T-helper 9 cell (primary cell): ENCODE data around the gene SIGLECL1.
"Not testable (repeated sequence)": the region's sequence is repeated elsewhere in the genome, so short reads cannot be mapped to it uniquely, and the experiment has no call there.

Experiments used
- DNase-seq: peaks from one replicate; pipeline ENCODE4 v3.0.0-alpha.2; 2020
- total RNA-seq, 2 donors: gene quantifications; one replicate each; lab custom pipeline; 2026; lab: John Stamatoyannopoulos, UW

The SIGLECL1 gene
- 0 to 0.07 reads per million in 2 donors for total RNA-seq

DNA sequence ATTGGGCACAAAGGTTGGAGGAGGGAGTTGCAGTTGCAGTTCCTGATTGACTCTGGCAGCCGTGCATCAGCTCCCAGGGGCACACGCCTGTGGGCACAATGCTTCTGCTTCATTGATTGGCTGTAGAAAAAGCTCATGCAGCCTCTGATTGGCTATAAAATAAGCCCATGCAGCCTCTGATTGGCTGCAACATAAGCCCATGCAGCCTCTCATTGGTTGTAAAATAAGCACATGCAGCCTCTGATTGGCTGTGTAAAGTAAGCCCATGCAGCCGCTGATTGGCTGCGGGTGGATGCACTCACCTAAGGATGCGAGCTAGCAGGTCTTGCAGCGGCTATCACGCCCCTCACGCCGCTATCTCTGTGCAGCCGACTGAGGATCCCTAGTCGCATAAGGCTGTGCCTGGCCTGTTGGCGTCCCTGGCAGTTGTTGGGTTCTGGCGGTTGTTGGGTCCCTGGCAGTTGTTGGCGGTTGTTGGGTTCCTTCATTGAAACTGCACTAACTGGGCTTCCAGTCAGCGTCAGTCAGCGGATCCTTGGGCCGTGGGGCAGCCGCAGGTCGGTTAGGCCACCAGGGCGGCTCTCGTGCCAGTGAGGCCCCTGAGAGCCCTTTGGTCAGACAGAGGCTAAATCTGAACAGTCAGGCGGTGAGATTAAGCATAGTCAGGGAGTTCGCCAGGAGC is at the start of gene SIGLECL1:
TSS of gene SIGLECL1 (plus strand) at position 295 of the 682 bp plus-strand sequence. CDS start 12,993 bp downstream, outside the sequence.
- DNase-seq: no peak

GRCh38 chr19:51201712-51202111 is 49.2 kb upstream of the SIGLECL1 start:
- DNase-seq: no peak

DNA sequence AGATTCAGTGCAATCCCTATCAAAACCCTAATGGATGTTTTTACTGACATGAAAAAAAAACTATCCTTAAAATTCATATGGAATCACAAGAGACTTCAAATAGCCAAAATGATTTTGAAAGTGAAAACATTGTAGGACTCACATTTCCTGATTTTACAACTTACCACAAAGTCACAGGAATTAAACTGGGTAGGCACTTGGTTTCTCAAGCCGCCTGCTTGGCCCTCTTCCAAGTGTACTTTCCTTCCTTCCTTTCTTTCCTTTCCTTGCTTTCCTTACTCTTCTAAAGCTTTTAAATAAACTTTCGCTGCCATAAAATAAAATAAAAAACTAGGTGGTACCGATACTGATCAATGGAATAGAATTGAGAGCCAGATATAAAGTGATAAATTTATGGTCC is 47.0 kb upstream of the SIGLECL1 start:
- DNase-seq: no peak

GRCh38 chr19:51204321-51204720 is 46.6 kb upstream of the SIGLECL1 start:
- no peak for DNase-seq

DNA sequence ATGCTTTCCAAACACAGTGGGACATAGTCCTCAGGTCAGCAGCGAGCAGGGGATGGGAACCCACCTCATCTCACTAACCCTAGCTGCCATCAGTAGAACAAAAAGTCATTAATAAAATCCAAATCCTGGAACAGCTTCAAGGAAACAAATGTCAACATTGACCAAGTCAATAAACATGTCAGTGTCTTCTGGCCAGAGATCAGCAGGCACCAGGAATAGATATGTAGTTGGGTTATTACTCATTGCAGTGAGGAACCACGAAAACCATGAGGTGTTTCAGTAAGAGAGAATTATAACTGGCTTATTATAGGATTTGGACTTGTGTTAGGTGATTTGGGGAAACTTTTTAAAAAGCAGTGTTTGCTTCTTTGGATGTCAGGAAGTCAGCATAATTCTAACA is 43.1 kb upstream of the SIGLECL1 start:
- DNase-seq: no peak

DNA sequence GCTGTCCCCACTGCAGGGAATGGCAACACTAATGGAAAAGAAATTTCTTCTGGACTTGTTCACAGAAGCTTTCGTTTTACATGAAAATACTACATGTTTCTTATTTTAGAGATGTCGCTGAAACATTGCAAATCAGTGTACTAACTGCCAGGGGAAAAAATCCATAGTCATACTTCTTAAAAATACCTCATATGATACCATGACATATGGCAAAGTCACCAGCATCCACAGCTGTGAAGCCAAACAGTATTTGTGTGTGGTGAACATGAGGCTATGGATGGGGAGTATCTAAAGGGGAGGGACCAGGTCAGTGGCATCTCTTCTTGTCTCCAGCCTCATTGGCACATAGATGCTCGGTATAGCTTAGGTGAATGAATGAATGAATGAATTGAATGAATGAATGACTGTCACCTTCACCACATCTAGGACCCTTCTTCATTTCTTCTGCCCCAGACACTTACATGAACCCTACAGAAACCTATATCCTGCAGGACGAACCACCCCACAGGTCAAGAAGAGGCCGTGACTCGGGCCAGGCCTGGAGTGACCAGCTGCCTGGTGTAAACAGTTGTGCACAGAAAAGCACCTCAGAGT is 40.6 kb upstream of the SIGLECL1 start:
- no peak for DNase-seq

DNA sequence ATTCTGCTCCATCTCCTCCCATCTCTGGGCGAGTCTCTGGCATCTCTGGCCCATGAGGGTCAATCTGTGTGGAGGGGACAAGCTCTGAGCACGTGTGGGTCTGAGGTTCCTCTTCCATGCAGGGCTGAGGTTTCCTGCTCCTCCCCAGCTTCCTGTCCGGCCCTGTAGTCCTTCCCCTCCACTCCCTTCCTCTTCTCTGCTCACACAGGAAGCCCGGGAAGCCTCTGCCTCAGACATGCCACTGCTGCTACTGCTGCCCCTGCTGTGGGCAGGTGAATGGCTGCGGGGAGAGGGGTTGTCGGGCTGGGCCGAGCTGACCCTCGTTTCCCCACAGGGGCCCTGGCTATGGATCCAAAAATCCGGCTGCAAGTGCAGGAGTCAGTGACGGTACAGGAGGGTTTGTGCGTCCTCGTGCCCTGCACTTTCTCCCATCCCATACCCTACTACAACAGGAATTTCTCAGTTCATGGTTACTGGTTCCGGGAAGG is 40.0 kb upstream of the SIGLECL1 start:
- DNase-seq: not testable (repeated sequence)

- DNase-seq: no peak
These were observed 39.0 kb upstream of the SIGLECL1 start for GRCh38 chr19:51211833-51212232.

GRCh38 chr19:51219307-51219706 is 31.6 kb upstream of the SIGLECL1 start:
- DNase-seq: no peak

DNA sequence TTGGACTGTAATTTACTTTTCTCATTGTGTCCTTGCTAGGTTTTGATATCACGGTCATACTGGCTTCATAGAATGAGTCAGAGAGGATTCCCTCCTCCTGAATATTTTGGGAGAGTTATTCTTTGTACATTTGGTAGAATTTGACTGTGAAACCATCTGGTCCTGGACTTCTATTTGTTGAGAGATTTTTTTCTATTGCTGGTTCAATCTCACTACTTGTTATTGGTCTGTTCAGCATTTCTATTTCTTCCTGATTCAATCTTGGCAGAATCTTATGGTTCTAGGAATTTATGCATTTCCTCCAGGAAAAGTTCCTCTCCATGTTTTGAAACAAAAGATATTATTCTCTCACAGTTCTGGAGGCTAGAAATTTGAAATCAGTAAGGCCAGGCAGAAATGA is 30.9 kb upstream of the SIGLECL1 start:
- DNase-seq: no peak

GRCh38 chr19:51220996-51221395 is 29.9 kb upstream of the SIGLECL1 start:
- no peak for DNase-seq

DNA sequence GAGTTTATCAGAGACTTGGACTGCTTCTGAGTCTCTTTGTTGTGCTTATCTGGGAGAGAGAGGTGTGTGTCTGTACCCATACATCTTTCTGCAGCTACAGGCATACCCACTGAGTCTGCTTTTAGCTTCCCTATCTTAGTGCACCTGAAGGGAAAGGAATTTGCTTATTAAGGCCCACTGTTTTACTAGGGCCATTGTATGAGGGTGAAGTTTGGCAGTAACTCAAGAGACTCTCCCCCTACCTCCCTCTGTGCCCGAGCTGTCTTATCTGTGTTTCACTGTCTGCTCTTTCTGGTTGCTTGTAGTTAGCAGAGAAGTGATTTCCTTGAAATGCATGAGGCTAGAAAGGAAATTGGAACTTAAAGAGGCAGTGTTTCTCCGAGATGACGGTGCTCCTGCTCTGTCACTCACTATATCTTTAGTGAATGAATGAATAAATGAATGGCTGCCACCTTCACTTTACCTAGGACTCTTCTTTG is 26.7 kb upstream of the SIGLECL1 start:
- no peak for DNase-seq

GRCh38 chr19:51224898-51225393 is 25.9 kb upstream of the SIGLECL1 start, which contains the start of gene CD33:
Gene CD33 (plus strand): TSS chr19:51225080. CDS start chr19:51225119, 39 bp downstream.
- not testable (repeated sequence) for DNase-seq

- no peak for DNase-seq
These were observed 24.8 kb upstream of the SIGLECL1 start for GRCh38 chr19:51226067-51226466.

DNA sequence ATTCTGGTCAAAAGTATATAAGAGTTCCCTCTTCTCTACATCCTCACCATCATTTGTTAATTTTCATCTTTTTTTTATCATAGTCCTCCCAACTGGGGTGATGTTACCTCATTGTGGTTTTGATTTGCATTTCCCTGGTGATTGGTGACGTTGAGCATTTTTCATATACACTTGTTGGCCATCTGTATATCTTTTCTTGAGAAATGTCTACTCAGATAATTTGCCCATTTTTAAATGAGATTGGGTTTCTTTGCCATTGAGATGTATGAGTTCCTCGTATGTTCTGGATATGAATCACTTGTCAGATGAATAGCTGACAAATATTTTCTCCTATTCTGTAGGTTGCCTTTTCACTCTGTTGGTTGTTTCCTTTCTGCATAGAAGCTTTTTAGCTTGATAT is 23.6 kb upstream of the SIGLECL1 start:
- no peak for DNase-seq

GRCh38 chr19:51227966-51228365 is 22.9 kb upstream of the SIGLECL1 start:
- no peak for DNase-seq

GRCh38 chr19:51240866-51241265 is 10.0 kb upstream of the SIGLECL1 start:
- DNase-seq: no peak

DNA sequence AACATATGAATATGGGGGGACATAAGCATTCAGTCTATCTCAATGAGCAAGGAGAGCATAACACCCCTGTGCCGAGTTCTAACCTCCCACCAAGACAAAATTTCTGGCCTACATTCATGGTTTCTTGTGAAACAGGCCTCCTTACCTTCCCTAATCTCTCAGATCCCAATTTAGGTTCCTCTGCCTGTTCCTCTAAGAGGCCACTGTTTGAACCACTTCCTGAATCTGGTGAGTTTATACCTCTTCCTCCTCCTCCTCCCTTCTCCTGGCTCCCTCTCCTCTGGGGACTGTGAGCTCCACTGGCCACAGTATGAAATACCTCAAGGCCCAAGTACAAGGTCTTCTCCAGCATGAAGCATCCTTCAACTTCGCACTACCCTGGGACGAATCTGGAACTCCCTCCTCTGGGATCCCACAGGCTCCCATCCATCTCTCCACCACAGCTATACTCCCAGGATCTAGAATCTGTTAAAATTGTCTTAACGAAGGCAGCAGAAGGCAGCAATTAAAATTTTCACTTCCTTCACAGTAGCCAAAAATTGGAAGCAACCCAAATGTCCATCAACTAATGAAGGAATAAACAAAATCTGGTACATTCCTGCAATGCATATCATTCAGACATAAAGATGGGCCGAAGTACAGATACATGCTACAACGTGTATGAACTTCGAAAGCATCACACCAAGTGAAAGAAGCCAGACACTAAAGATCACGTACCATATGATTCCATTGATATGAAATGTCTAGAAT is 7.8 kb upstream of the SIGLECL1 start:
- no peak for DNase-seq

DNA sequence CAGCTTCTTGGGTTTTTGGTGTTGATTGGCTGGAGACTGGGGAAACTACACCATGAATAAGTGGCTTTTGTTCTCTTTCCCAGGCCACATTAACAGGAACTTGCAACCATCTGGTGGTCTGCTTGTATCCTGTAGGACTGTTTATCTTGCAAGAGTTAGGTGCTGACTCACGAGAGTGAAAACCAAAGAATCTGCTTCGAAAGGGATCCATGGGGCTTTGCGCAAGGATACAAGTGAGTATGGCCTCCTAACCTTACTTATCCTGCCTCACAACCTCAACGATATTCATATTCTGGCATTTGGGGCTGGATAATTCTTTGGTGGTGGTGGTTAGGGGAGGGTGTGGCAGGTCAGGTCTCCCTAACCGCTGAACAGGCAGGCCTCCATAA is 4.7 kb upstream of the SIGLECL1 start:
- no peak for DNase-seq

GRCh38 chr19:51247972-51248590 is 2.8 kb upstream of the SIGLECL1 start:
- DNase-seq: no peak

DNA sequence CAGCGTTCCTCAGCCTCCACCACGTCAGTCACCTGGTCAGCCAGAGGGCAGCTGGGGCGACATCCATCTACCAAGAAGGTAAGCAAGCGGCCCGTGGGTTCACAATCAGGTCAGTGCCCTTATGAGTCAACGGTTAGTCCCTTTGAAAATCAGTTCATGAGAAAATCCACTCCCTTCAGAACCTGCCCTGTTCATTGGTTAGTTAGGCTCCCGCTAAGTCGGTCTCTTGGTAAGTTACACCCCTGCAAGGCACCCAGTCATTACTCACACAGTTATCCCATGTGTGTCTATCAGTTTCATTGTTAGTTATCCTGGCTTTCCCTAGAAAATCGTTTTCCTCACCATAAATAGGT is 564 bp downstream of the SIGLECL1 start:
- no peak for DNase-seq

DNA sequence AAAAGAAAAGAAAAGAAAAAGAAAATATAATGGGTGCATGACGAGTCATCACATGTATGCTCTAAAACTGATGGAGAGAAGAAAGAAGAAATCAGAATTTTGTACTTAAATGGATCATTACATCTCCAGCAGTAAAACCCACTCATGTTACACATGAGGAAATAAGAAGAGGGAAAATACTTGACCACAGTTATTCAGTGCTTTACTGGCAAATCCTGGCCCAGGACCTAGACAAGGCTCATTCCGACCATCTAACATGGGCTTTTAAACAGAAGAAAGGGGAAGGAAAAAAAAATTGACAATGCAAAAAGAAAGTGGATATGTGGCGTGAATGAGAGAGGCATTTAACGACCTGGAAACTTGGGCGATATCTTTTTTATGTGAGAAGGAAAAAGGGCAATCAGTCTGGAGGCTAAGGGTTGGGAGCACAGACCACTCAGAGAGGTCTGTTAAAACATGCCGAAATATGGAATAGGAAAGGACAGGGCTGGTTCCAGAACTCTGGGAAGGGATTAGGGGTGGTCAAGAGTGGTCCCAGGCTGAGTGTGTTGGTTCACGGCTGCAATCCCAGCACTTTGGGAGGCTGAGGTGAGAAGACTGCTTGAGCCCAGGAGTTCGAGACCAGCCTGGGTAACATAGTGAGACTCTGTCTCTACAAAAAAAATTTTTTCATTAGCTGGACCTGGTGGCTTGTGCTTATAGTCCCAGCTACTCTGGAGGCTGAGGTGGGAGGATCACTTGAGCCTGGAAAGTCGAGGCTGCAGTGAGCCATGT is 1.6 kb downstream of the SIGLECL1 start:
- DNase-seq: no peak
